ENCODE measurements around the gene SGCD.

GRCh38 chr5:156587012-156587411 lies 260.0 kb downstream of the SGCD start:
- no peak for TF ChIP-seq CTCF (IDR thresholded peaks at IDR 0.05)
- no peak for TF ChIP-seq POLR2A (IDR thresholded peaks at IDR 0.05)
